ENCODE results near the gene NXPE2.

GRCh38 chr11:114685097-114685496, 6.8 kb downstream of the NXPE2 start:
- TF ChIP-seq TAF1 (IDR thresholded peaks at IDR 0.05; ENCODE audit: borderline replicate concordance, insufficient read depth, low read length) (no peak), REST (IDR thresholded peaks at IDR 0.05; ENCODE audit: insufficient read depth in 1 of 2, low read depth in 2 of 2, low read length in 2 of 2) (no peak), SIN3A (IDR thresholded peaks at IDR 0.05; ENCODE audit: borderline replicate concordance, insufficient read depth, low read length) (no peak), POLR2AphosphoS5 (IDR thresholded peaks at IDR 0.05; ENCODE audit: low read depth, low read length) (no peak)

Measured in PFSK-1 (cell line).